Hematopoietic multipotent progenitor cell treated with erythropoietin and hydrocortisone succinate and interleukin-3 and kit ligand, for 6 days (in vitro differentiated cells): Measurements from ENCODE around the gene GLB1L3.
"Not testable (repeated sequence)": the region's sequence is repeated elsewhere in the genome, so short reads cannot be mapped to it uniquely, and the experiment has no call there.

Source experiments
- DNase-seq: peaks from one replicate; pipeline ENCODE4 v3.0.0-alpha.2; 2015

GLB1L3 gene

GRCh38 chr11:134276396-134277182 is 410 bp downstream of the GLB1L3 start:
- DNase-seq = no peak

GRCh38 chr11:134277183-134278001 is 1.2 kb downstream of the GLB1L3 start:
- no peak for DNase-seq

- DNase-seq = no peak
Observed at GRCh38 chr11:134278356-134278755, 2.2 kb downstream of the GLB1L3 start.

GRCh38 chr11:134281635-134282034 is 5.5 kb downstream of the GLB1L3 start:
- not testable (repeated sequence) for DNase-seq

GRCh38 chr11:134282121-134283045 is 6.2 kb downstream of the GLB1L3 start:
- no peak for DNase-seq

GRCh38 chr11:134283461-134284230 is 7.5 kb downstream of the GLB1L3 start:
- DNase-seq = no peak

- not testable (repeated sequence) for DNase-seq
Observed at GRCh38 chr11:134284349-134284748, 8.2 kb downstream of the GLB1L3 start.

- no peak for DNase-seq
Observed at GRCh38 chr11:134287561-134287960, 11.4 kb downstream of the GLB1L3 start.

- no peak for DNase-seq
Observed at GRCh38 chr11:134288486-134288885, 12.3 kb downstream of the GLB1L3 start.

- DNase-seq = no peak
Observed at GRCh38 chr11:134289167-134289566, 13.0 kb downstream of the GLB1L3 start.

- no peak for DNase-seq
Observed at GRCh38 chr11:134289789-134290188, 13.6 kb downstream of the GLB1L3 start.

GRCh38 chr11:134290646-134291045 is 14.5 kb downstream of the GLB1L3 start:
- DNase-seq = no peak

- no peak for DNase-seq
Observed at GRCh38 chr11:134291196-134291595, 15.0 kb downstream of the GLB1L3 start.

GRCh38 chr11:134292661-134293060 is 16.5 kb downstream of the GLB1L3 start:
- no peak for DNase-seq

- no peak for DNase-seq
Observed at GRCh38 chr11:134293119-134294113, 17.2 kb downstream of the GLB1L3 start.

- no peak for DNase-seq
Observed at GRCh38 chr11:134294664-134295063, 18.5 kb downstream of the GLB1L3 start.

GRCh38 chr11:134312223-134312622 is 36.0 kb downstream of the GLB1L3 start:
- DNase-seq = no peak

GRCh38 chr11:134312807-134313206 is 36.6 kb downstream of the GLB1L3 start:
- DNase-seq = no peak

GRCh38 chr11:134313379-134313778 is 37.2 kb downstream of the GLB1L3 start:
- DNase-seq = no peak

GRCh38 chr11:134313821-134314607 is 37.8 kb downstream of the GLB1L3 start:
- DNase-seq = no peak
